ENCODE measurements around the gene MYRIP.
"Not testable (repeated sequence)": the region's sequence is repeated elsewhere in the genome, so short reads cannot be mapped to it uniquely, and the experiment has no call there.

The MYRIP gene

DNA sequence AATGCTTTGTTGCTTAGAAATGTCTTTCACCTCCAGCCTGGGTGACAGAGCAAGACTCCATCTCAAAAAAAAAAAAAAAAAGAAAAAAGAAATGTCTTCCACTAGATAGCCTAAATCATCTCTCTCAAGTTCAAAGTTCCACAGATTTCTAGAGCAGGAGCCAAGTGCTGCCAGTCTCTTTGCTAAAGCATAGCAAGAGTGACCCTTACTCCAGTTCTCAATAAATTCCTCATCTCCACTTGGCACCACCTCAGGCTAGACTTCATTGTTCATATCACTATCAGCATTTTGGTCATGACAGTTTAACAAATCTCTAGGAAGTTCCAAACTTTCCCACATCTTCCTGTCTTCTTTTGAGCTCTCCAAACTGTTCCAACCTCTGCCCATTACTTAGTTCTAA, 42.5 kb upstream of the MYRIP start:
- not testable (repeated sequence) for H3K9ac ChIP-seq (ENCODE audit: low read length); H3K4me2 ChIP-seq (ENCODE audit: low read length); H3K4me1 ChIP-seq (ENCODE audit: control insufficient read depth, low read depth, low read length); H3K36me3 ChIP-seq (ENCODE audit: control insufficient read depth, insufficient read depth, low read length); H3K4me3 ChIP-seq (ENCODE audit: low read length); H3K23ac ChIP-seq (ENCODE audit: low read length); H3K18ac ChIP-seq (ENCODE audit: low read length); H3K79me2 ChIP-seq (ENCODE audit: control insufficient read depth, insufficient read depth, low read length); H3K79me1 ChIP-seq (ENCODE audit: low read length); H2AK5ac ChIP-seq (ENCODE audit: low read length); H3K27me3 ChIP-seq (ENCODE audit: insufficient read depth, low read length, poor library complexity); H3K56ac ChIP-seq (ENCODE audit: low read length); DNase-seq; H2BK5ac ChIP-seq (ENCODE audit: low read length); H3K27ac ChIP-seq (ENCODE audit: low read depth, low read length); H4K8ac ChIP-seq (ENCODE audit: low read depth, low read length); H3K4ac ChIP-seq (ENCODE audit: low read depth, low read length); H2BK120ac ChIP-seq (ENCODE audit: low read depth, low read length); H4K5ac ChIP-seq (ENCODE audit: low read length); H2BK15ac ChIP-seq (replicated peaks; ENCODE audit: low read depth)

DNA sequence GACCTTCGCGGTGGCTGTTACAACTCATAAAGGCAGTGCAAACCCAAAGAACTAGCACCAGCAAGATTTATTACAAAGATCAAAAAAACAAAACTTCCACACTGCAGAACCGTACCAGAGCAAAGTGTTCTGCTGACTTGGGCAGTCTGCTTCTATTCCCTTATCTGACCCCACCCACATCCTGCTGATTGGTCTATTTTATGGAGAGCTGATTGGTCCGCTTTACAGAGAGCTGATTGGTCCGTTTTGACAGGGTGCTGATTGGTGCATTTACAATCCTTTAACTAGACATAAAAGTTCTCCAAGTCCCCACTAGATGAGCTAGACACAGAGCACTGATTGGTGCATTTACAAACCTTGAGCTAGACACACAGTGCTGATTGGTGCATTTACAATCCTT, 31.2 kb upstream of the MYRIP start:
- not testable (repeated sequence) for H4K8ac ChIP-seq (ENCODE audit: low read depth, low read length); H4K5ac ChIP-seq (ENCODE audit: low read length); H3K36me3 ChIP-seq (ENCODE audit: control insufficient read depth, insufficient read depth, low read length); H3K27me3 ChIP-seq (ENCODE audit: insufficient read depth, low read length, poor library complexity); H2BK120ac ChIP-seq (ENCODE audit: low read depth, low read length); DNase-seq; H3K27ac ChIP-seq (ENCODE audit: low read depth, low read length); H2BK15ac ChIP-seq (replicated peaks; ENCODE audit: low read depth); H3K4me2 ChIP-seq (ENCODE audit: low read length); H3K4me3 ChIP-seq (ENCODE audit: low read length); H3K4me1 ChIP-seq (ENCODE audit: control insufficient read depth, low read depth, low read length); H3K79me2 ChIP-seq (ENCODE audit: control insufficient read depth, insufficient read depth, low read length); H3K4ac ChIP-seq (ENCODE audit: low read depth, low read length); H2AK5ac ChIP-seq (ENCODE audit: low read length); H3K79me1 ChIP-seq (ENCODE audit: low read length); H3K23ac ChIP-seq (ENCODE audit: low read length); H2BK5ac ChIP-seq (ENCODE audit: low read length); H3K18ac ChIP-seq (ENCODE audit: low read length); H3K9ac ChIP-seq (ENCODE audit: low read length); H3K56ac ChIP-seq (ENCODE audit: low read length)
- WGBS (ENCODE audit: extremely low coverage, insufficient coverage, low lambda C conversion rate) = no CpG with 5 or more reads among the region's 5 CpGs

DNA sequence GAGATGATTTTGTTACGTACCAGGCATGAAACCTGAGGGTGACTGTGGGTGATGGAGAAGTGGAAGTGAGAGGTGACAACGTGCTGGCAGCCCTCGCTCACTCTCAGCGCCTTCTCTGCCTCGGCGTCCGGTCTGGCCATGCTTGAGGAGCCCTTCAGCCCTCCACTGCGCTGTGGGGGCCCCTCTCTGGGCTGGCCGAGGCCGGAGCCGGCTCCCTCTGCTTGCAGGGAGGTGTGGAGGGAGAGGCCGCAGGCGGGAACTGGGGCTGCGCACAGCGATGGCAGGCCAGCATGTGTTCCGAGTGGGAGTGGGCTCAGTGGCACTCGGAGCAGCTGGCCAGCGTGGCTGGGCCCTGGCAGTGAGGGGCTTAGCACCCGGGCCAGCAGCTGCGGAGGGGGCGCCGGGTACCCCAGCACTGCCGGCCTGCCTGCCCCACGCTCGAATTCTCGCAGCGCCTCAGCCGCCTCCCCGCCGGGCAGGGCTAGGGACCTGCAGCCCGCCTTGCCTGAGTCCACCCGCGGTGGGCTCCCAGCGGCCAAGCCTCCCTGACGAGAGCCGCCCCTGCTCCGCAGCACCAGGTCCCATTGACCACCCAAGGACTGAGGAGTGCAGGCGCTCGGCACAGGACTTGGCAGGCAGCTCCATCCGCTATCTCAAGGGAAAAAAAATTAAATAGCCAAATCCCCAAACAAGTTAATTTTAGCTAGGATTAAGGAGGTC, 29.7 kb upstream of the MYRIP start:
- H3K27ac ChIP-seq (ENCODE audit: low read depth, low read length) = no peak overlapping the region
- WGBS (ENCODE audit: extremely low coverage, insufficient coverage, low lambda C conversion rate) = no CpG with 5 or more reads among the region's 40 CpGs
- H3K79me1 ChIP-seq (ENCODE audit: low read length) = no peaks in the 10 kb centered on the region
- no peaks in the 10 kb centered on the region for H3K27me3 ChIP-seq (ENCODE audit: insufficient read depth, low read length, poor library complexity)
- H3K4ac ChIP-seq (ENCODE audit: low read depth, low read length) = no peak overlapping the region
- no peak overlapping the region for H3K4me3 ChIP-seq (ENCODE audit: low read length)
- H2BK15ac ChIP-seq (replicated peaks; ENCODE audit: low read depth) = no peak overlapping the region
- no peak for DNase-seq
- H3K56ac ChIP-seq (ENCODE audit: low read length) = no peak overlapping the region
- no peak overlapping the region for H4K5ac ChIP-seq (ENCODE audit: low read length)
- no peak overlapping the region for H3K4me2 ChIP-seq (ENCODE audit: low read length)
- H3K4me1 ChIP-seq (ENCODE audit: control insufficient read depth, low read depth, low read length) = no peaks in the 10 kb centered on the region
- H4K8ac ChIP-seq (ENCODE audit: low read depth, low read length) = no peak overlapping the region
- no peak overlapping the region for H3K23ac ChIP-seq (ENCODE audit: low read length)
- H3K9ac ChIP-seq (ENCODE audit: low read length) = no peak overlapping the region
- H2BK5ac ChIP-seq (ENCODE audit: low read length) = no peak overlapping the region
- H2AK5ac ChIP-seq (ENCODE audit: low read length) = no peak overlapping the region
- no peak overlapping the region for H3K18ac ChIP-seq (ENCODE audit: low read length)
- H2BK120ac ChIP-seq (ENCODE audit: low read depth, low read length) = no peak overlapping the region
- no peaks in the 10 kb centered on the region for H3K36me3 ChIP-seq (ENCODE audit: control insufficient read depth, insufficient read depth, low read length)
- H3K79me2 ChIP-seq (ENCODE audit: control insufficient read depth, insufficient read depth, low read length) = no peaks in the 10 kb centered on the region

DNA sequence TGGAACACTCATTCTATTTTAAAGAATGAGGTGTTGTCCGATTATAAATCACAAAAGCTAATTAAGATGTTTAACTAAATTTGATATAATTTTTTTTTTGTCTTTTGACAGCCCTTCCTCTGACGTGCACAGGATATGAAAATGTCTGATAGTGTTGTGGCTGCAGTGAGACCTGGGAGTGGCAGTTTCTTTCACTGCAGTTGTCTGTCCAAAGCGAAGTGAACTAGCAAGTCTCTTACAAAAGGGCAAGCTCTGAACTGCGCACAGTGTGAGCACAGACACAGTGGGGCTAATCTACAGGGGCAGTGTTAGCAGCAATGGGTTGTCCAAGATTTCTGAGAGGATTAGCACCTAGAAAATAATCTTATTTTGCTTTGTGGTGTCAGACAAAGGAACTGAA, 29.1 kb upstream of the MYRIP start:
- Histone ChIP-seq H3K79me1 (ENCODE audit: low read length) (no peaks in the 10 kb centered on the region), H3K4me2 (ENCODE audit: low read length) (no peak overlapping the region), H2BK15ac (replicated peaks; ENCODE audit: low read depth) (no peak overlapping the region), H4K8ac (ENCODE audit: low read depth, low read length) (no peak overlapping the region), H3K79me2 (ENCODE audit: control insufficient read depth, insufficient read depth, low read length) (no peaks in the 10 kb centered on the region), H3K27me3 (ENCODE audit: insufficient read depth, low read length, poor library complexity) (no peaks in the 10 kb centered on the region), H3K23ac (ENCODE audit: low read length) (no peak overlapping the region), H4K5ac (ENCODE audit: low read length) (no peak overlapping the region), H3K56ac (ENCODE audit: low read length) (no peak overlapping the region), H2BK5ac (ENCODE audit: low read length) (no peak overlapping the region), H3K4ac (ENCODE audit: low read depth, low read length) (no peak overlapping the region), H3K9ac (ENCODE audit: low read length) (no peak overlapping the region), H2BK120ac (ENCODE audit: low read depth, low read length) (no peak overlapping the region), H3K36me3 (ENCODE audit: control insufficient read depth, insufficient read depth, low read length) (no peaks in the 10 kb centered on the region), H3K4me1 (ENCODE audit: control insufficient read depth, low read depth, low read length) (no peaks in the 10 kb centered on the region), H3K18ac (ENCODE audit: low read length) (no peak overlapping the region), H3K4me3 (ENCODE audit: low read length) (no peak overlapping the region), H3K27ac (ENCODE audit: low read depth, low read length) (no peak overlapping the region), H2AK5ac (ENCODE audit: low read length) (no peak overlapping the region)
- no peak for DNase-seq
- WGBS (ENCODE audit: extremely low coverage, insufficient coverage, low lambda C conversion rate) = no CpG with 5 or more reads among the region's 4 CpGs

DNA sequence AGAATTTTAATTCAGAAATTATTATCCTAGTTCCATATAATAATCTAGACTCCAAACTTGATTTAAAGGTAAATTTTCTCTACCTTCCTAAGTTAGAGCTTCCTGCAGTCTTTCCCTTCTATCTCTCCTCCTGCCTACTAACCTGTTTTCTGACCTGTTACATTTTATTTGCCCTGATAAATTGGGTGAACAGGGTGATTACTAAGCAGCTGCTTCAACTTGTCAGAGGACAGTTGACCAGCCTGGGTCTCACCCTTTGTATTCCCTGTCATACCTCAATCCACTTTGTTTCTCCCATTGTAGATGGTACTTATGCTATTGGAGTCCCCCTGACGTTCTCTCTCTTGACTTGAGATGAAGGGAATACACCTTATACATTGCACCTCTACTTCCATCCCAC, 28.4 kb upstream of the MYRIP start:
- Histone ChIP-seq H2BK5ac (ENCODE audit: low read length) (no peak overlapping the region), H3K23ac (ENCODE audit: low read length) (no peak overlapping the region), H3K4ac (ENCODE audit: low read depth, low read length) (no peak overlapping the region), H3K56ac (ENCODE audit: low read length) (no peak overlapping the region), H3K4me1 (ENCODE audit: control insufficient read depth, low read depth, low read length) (no peaks in the 10 kb centered on the region), H4K5ac (ENCODE audit: low read length) (no peak overlapping the region), H3K4me2 (ENCODE audit: low read length) (no peak overlapping the region), H3K27ac (ENCODE audit: low read depth, low read length) (no peak overlapping the region), H3K4me3 (ENCODE audit: low read length) (no peak overlapping the region), H2BK120ac (ENCODE audit: low read depth, low read length) (no peak overlapping the region), H3K79me1 (ENCODE audit: low read length) (no peaks in the 10 kb centered on the region), H3K79me2 (ENCODE audit: control insufficient read depth, insufficient read depth, low read length) (no peaks in the 10 kb centered on the region), H3K9ac (ENCODE audit: low read length) (no peak overlapping the region), H2AK5ac (ENCODE audit: low read length) (no peak overlapping the region), H3K18ac (ENCODE audit: low read length) (no peak overlapping the region), H3K36me3 (ENCODE audit: control insufficient read depth, insufficient read depth, low read length) (no peaks in the 10 kb centered on the region), H2BK15ac (replicated peaks; ENCODE audit: low read depth) (no peak overlapping the region), H3K27me3 (ENCODE audit: insufficient read depth, low read length, poor library complexity) (no peaks in the 10 kb centered on the region), H4K8ac (ENCODE audit: low read depth, low read length) (no peak overlapping the region)
- no peak for DNase-seq
- WGBS (ENCODE audit: extremely low coverage, insufficient coverage, low lambda C conversion rate) = no CpG with 5 or more reads among the region's 1 CpG

DNA sequence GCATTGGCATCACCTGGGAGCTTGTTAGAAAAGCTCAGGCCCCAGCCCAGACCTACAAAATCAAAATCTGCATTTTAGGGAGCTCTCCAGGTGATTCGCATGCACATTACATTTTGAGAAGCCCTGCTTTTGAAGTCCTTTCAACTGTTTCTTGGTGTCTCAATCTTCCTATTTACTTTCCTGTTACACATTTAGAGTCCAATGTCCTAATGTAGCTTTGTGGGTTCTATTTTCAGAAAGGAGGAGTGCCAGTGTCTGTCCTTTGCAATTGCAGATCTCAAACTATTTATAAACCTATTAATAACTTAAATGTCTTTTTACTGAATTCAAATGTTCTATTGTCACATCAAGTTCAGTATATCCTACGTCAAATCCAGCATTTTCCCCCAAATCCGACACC, 27.8 kb upstream of the MYRIP start:
- Histone ChIP-seq H3K4me1 (ENCODE audit: control insufficient read depth, low read depth, low read length) (no peaks in the 10 kb centered on the region), H3K18ac (ENCODE audit: low read length) (no peak overlapping the region), H3K36me3 (ENCODE audit: control insufficient read depth, insufficient read depth, low read length) (no peaks in the 10 kb centered on the region), H3K56ac (ENCODE audit: low read length) (no peak overlapping the region), H3K23ac (ENCODE audit: low read length) (no peak overlapping the region), H3K79me1 (ENCODE audit: low read length) (no peaks in the 10 kb centered on the region), H2BK120ac (ENCODE audit: low read depth, low read length) (no peak overlapping the region), H3K27me3 (ENCODE audit: insufficient read depth, low read length, poor library complexity) (no peaks in the 10 kb centered on the region), H2BK15ac (replicated peaks; ENCODE audit: low read depth) (no peak overlapping the region), H3K4me3 (ENCODE audit: low read length) (no peak overlapping the region), H3K4ac (ENCODE audit: low read depth, low read length) (no peak overlapping the region), H3K27ac (ENCODE audit: low read depth, low read length) (no peak overlapping the region), H4K5ac (ENCODE audit: low read length) (no peak overlapping the region), H2BK5ac (ENCODE audit: low read length) (no peak overlapping the region), H3K9ac (ENCODE audit: low read length) (no peak overlapping the region), H3K79me2 (ENCODE audit: control insufficient read depth, insufficient read depth, low read length) (no peaks in the 10 kb centered on the region), H2AK5ac (ENCODE audit: low read length) (no peak overlapping the region), H3K4me2 (ENCODE audit: low read length) (no peak overlapping the region), H4K8ac (ENCODE audit: low read depth, low read length) (no peak overlapping the region)
- 100% methylated on average over 2 of the region's 3 CpGs for WGBS (ENCODE audit: extremely low coverage, insufficient coverage, low lambda C conversion rate)
- DNase-seq = no peak
